Measurements from ENCODE around the gene IKBKG. TPM values are rescaled to one million over a fixed set of nuclear protein-coding genes. Genes with fewer than 3 reads are reported as not detected.
"Not testable (repeated sequence)": the region's sequence is repeated elsewhere in the genome, so short reads cannot be mapped to it uniquely, and the experiment has no call there.

The IKBKG gene
- total RNA-seq, 1 donor from 2014 or later = 18.9 TPM

- DNase-seq (ENCODE audit: low spot score) = peak; percentile 51
- intact Hi-C loops (cut with DNase I) = no loop called here
Measured at GRCh38 chrX:154525606-154526490, 21.6 kb upstream of the IKBKG start.

DNA sequence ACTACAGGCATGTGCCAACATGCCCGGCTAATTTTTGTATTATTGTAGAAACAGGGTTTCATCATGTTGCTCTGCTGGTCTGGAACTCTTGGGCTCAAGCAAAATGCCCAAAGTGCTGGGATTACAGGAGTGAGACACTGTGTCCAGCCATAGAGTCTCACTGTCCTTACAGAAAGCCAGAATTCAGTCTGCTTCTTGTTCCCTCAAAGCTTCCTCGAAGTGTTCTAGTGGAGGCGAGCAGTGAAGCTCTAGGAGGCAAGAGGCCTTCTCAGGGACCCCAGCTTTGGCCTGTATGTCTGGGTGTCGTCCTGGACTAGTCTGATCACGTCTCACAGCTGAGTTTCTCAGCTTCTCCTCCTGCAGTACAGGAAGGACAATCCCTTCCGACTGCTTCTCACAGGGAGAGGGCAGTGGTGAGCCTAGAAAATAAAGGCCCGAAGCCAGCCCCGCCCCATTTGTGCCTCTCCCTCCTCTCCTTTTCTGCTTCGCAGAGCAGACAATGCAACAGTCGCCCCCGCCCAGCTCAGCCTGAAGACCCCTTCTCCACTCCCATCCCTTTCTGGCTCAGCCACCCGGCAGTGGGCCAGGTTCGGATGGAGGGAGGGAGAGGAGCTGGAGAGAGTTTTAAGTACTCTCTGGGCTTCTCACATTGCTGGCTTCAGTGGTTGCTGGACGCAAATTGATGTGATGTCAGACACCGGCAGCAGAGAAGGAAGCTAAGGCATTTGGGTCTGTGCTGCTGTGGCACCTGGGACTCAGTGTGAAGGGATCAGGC lies 20.3 kb upstream of the IKBKG start:
- DNase-seq (ENCODE audit: low spot score) = no peak
- intact Hi-C loops (cut with DNase I) = no loop called here

DNA sequence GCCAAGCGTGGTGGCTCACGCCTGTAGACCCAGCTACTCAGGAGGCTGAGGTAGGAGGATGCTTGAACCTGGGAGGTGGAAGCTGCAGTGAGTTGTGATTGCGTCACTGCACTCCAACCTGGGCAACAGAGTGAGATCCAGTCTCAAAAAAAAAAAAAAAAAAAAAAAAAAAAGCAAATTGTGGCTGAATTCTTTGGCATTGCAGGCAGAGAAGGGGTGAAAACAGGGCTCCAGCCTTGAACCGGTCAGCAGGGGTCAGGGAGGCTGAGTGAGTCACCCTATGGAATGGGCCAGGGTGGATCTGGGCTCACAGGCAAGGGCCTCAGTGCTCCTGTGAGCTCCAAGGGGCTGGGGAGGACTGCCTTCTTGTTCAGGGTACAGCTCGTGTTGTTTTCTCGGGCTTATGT lies 18.2 kb upstream of the IKBKG start:
- intact Hi-C loops (cut with DNase I) = no loop called here

DNA sequence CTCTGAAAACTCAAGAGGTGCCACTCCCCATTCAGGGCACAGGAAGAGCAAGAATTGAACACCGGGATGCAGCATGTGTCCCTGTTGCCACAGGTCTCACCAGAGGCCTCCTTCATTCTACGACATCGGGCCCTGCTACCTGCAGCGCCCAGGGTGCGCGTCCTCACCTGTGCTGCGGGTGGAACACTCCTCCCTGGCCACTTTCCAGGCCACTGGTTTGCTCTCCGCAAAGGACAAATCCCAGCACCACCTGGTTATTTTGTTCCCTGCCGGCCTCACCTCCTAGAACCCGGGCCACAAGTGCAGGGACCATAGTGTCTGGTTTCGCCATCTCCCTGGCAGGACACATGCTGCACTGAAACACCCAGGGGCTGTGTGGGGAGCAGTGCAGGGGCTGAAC lies 17.1 kb upstream of the IKBKG start:
- intact Hi-C loops (cut with DNase I) = loop anchor here (5.0 kb wide), 4 partner anchors 93 to 1573 kb away; partner anchors contain the start of gene GDI1
- DNase-seq (ENCODE audit: low spot score) = no peak

More for the DNA sequence above, 18.2 kb upstream of the IKBKG start:
- DNase-seq (ENCODE audit: low spot score) = no peak

DNA sequence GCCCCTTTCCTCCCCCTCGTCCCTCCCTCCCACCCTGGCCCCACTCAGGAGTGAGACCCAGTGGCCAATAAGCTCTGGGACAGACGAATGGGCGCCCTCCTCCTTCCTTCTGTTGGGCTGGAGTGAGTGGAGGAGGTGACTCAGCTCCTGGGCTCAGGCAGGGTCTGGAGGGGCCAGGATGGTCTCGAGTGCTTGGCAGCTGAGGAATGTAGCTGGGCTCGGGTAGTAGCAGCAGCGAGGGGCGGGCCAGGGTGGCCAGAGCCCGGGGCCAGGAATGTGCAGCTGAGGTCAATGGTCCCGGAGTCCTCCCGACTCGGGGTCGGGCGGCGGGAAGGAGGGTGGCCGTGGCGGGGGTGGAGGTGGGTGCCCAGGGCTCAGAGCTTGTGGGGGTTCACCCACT lies 15.8 kb upstream of the IKBKG start:
- DNase-seq (ENCODE audit: low spot score) = no peak
- intact Hi-C loops (cut with DNase I) = loop anchor here (5.0 kb wide), 4 partner anchors 94 to 1574 kb away; partner anchors contain the start of gene GDI1

GRCh38 chrX:154532690-154533089 lies 14.7 kb upstream of the IKBKG start:
- no peak for DNase-seq (ENCODE audit: low spot score)
- intact Hi-C loops (cut with DNase I) = loop anchor here (5.0 kb wide), 4 partner anchors 95 to 1575 kb away; partner anchors contain the start of gene GDI1

- peak; percentile 96 for DNase-seq (ENCODE audit: low spot score)
- intact Hi-C loops (cut with DNase I) = loop anchor here (5.0 kb wide), 4 partner anchors 97 to 1577 kb away; partner anchors contain the start of gene GDI1
Measured at GRCh38 chrX:154534526-154535322, 12.7 kb upstream of the IKBKG start.

GRCh38 chrX:154535892-154536291 lies 11.5 kb upstream of the IKBKG start:
- no peak for DNase-seq (ENCODE audit: low spot score)
- intact Hi-C loops (cut with DNase I) = no loop called here

- DNase-seq (ENCODE audit: low spot score) = no peak
- intact Hi-C loops (cut with DNase I) = no loop called here
Measured at GRCh38 chrX:154539077-154539476, 8.3 kb upstream of the IKBKG start.

- intact Hi-C loops (cut with DNase I); DNase-seq (ENCODE audit: low spot score): not testable (repeated sequence)
Measured at GRCh38 chrX:154540365-154540764, 7.1 kb upstream of the IKBKG start.

GRCh38 chrX:154540897-154541535 lies 6.4 kb upstream of the IKBKG start:
- intact Hi-C loops (cut with DNase I) = no loop called here

DNA sequence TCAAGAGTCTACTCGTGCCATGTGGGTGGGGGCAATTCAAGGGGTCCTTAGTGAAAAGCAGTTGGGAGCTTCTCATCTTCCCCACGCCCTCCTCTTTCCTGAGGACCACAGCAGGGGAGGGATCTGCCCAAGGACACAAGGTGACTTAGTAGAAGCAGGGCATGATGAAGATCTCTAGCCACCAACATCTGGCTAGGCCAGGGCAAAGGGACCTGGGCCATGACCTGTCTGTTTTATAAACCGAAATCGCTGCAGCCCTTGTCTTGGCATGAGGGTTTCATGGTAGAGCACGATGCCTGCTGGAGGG lies 5.9 kb upstream of the IKBKG start:
- DNase-seq (ENCODE audit: low spot score) = no peak
- intact Hi-C loops (cut with DNase I) = no loop called here

More at GRCh38 chrX:154540897-154541535, 6.4 kb upstream of the IKBKG start:
- no peak for DNase-seq (ENCODE audit: low spot score)

DNA sequence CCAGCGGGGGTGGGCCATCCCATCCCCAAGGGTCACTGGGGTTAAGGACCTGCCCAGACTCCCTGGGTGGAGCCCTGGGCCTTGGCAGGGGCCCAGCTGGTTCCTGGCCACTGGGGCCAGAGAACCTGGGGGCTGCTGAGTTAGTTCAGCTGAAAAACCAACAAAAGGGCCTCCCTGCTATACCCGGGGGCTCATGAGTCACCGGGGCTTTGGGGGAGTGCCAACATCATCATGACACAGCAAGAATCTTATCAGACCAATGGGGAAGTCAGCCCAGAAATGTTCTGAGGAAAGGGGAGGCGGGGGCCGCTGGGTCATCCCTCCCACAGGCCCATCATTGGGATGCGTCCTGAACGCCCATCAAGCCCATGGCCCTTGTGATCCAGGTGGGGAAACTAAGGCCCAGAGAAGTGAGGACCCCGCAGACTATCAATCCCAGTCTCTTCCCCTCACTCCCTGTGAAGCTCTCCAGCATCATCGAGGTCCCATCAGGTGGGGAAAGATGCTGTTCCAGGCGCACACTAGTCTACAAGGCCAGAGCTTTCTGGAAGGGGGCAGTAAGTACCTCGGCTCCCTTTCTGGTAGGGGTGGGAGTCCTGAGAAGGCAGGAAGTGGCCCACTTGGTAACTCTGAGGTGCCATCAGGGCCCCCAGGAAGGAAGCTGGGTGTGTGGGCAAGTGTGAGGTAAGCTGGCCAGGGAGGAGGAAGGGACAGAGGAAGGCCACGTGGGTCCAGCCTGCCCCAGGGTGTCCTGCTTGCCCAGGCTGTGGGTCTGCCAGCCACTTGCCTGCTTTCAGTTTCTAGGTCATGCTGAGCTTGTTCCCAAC lies 5.3 kb upstream of the IKBKG start:
- peak; percentile 81 for DNase-seq (ENCODE audit: low spot score)
- intact Hi-C loops (cut with DNase I) = no loop called here

DNA sequence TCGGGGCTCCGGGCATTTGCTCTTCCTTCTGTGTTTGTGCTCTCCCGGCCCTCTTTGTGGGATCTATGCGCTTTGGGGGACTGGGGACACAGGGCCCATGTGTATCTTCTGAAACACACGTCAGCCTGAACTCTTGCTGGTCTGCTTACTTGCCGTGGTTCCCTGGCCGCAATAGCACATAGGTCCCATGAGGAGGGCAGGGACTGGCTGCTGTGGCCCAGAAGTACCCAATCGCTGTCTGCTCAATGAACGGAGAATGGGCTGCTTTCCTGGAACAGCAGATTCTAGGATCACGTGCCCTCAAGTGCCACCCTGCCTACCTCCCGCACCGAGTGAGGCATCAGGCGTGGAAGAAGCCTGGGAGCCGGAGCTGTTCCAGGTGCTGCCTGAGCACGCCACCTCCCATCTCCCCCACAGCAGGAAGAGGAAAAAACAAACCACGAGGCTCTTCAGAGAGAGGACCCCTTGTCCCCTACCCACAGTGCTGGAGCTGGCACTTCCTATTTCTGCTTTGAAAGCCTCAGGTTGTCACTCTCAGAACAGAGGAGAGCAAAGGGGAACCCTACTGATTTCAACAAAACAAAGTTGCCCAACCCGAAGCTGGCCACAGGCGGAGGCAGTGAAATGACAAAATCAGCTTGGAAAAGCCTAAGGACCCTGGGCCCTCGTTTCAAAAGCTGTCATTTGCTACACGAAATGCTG lies 4.5 kb upstream of the IKBKG start:
- DNase-seq (ENCODE audit: low spot score) = no peak
- intact Hi-C loops (cut with DNase I) = no loop called here

- DNase-seq (ENCODE audit: low spot score) = no peak
- intact Hi-C loops (cut with DNase I) = no loop called here
Measured at GRCh38 chrX:154545673-154546274, 1.6 kb upstream of the IKBKG start.

DNA sequence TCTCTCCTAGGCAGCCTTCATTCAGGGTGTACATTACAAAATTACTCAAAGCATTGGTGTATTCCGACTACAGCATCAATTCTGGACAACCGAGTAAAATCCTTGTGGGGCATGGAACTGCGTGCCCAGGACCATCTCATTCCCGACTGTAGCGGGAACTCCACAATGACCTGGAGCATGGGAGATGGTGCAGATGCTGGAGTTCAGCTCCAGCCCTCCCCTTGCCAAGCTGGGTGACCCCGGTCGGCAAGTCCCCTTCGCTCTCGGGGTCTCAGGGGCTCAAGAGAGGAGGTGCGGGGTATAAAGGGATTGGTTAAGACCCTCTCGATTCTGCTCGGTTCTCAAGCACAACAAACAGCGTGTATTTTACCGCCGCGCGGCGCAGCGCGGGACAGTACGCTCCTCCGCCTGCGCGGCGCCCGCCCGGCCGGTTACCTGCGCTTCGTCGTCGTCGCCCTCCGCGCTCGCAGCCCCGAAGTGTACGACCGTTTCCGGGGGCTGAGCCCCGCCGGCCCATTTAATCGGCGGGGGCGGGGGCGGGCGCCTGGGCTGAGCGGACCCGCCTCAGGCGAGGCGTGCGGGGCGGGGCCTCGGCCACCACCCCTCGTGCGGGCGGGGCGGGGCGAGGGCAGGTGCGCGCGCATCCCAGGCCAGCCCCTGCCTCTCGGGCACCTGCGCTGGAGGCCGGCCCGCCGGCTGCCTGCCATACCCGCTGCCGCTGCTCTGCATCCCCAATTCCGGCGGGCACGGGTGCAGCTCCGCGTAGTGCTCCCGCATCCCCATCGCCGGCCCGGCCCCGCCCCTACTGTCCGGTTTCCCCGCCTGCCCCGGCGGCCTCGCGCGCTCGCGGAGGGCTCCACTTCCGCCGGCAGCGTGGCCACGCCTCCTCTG lies 821 bp upstream of the IKBKG start, which contains the start of gene G6PD:
G6PD (minus strand) TSS at position 493 of the 891 bp plus-strand sequence. CDS start 691 bp downstream, outside the sequence.
- no peak for DNase-seq (ENCODE audit: low spot score)
- intact Hi-C loops (cut with DNase I) = no loop called here

DNA sequence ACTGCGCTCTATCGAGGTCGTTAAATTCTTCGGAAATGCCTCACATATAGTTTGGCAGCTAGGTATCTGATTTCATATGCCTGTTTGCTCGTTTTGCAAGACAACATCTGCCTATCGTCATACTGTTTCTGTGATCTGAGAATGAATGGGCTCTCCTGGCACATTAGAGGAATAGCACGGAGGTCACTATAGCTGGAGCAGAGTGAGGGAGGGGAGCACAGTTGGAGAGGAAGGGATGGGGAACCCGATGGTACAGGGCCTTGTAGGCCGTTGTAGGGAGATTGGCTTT lies 552 bp downstream of the IKBKG start:
- DNase-seq (ENCODE audit: low spot score) = no peak
- intact Hi-C loops (cut with DNase I) = no loop called here

Data from cardiac septum (tissue), 1 donor.